DOHH2 (cell line): ENCODE data around the gene FAM131C.
"Not testable (repeated sequence)": the region's sequence is repeated elsewhere in the genome, so short reads cannot be mapped to it uniquely, and the experiment has no call there.

Source experiments
- H3F3A ChIP-seq: fragments of 200-600 bp; sonication (generic), shearing (Covaris generic); 2 replicates; pipeline ENCODE4 v1.6.0; 2016; ENCODE audit warnings: antibody characterized with exemption, mild to moderate bottlenecking; ENCODE audit not compliant: control insufficient read depth, insufficient read depth
- H3K27ac ChIP-seq: fragments of 200-600 bp; sonication (generic); 2 replicates; pipeline ENCODE4 v1.5.1; 2014; ENCODE audit warnings: low read depth, mild to moderate bottlenecking, low read length, moderate library complexity
- H3K27me3 ChIP-seq: fragments of 200-600 bp; sonication (generic); 2 replicates; pipeline ENCODE4 v1.6.1; 2014; ENCODE audit warnings: mild to moderate bottlenecking, low read length, mixed read lengths; ENCODE audit not compliant: control insufficient read depth
- H3K36me3 ChIP-seq: fragments of 200-600 bp; sonication (generic); 2 replicates; pipeline ENCODE4 v1.6.1; 2014; ENCODE audit warnings: mild to moderate bottlenecking, low read length, moderate library complexity, mixed read lengths; ENCODE audit not compliant: control insufficient read depth
- H3K4me1 ChIP-seq: fragments of 200-600 bp; sonication (generic); 2 replicates; pipeline ENCODE4 v1.6.1; 2014; ENCODE audit warnings: mild to moderate bottlenecking, low read length, mixed read lengths; ENCODE audit not compliant: control insufficient read depth
- H3K4me2 ChIP-seq: fragments of 200-600 bp; sonication (generic); 2 replicates; pipeline ENCODE4 v1.6.0; 2014; ENCODE audit warnings: mild to moderate bottlenecking, low read length, moderate library complexity
- H3K4me3 ChIP-seq: fragments of 200-600 bp; sonication (generic); 2 replicates; pipeline ENCODE4 v1.5.1; 2014; ENCODE audit warnings: mild to moderate bottlenecking, low read length, mixed read lengths
- H3K79me2 ChIP-seq: fragments of 200-600 bp; sonication (generic); 2 replicates; pipeline ENCODE4 v1.6.1; 2014; ENCODE audit warnings: mild to moderate bottlenecking, low read length, mixed read lengths; ENCODE audit not compliant: control insufficient read depth
- H3K9me2 ChIP-seq: fragments of 200-600 bp; sonication (generic); replicated peaks from 2 replicates; pipeline ENCODE4 v1.6.1; 2014; ENCODE audit warnings: mild to moderate bottlenecking, low read length, mixed read lengths; ENCODE audit not compliant: control insufficient read depth
- H3K9me3 ChIP-seq: fragments of 200-600 bp; sonication (generic); 2 replicates; pipeline ENCODE4 v1.6.1; 2014; ENCODE audit warnings: antibody characterized with exemption, low read length, mixed read lengths; ENCODE audit not compliant: control insufficient read depth, insufficient read depth
- H4K20me1 ChIP-seq: fragments of 200-600 bp; sonication (generic); 2 replicates; pipeline ENCODE4 v1.6.0; 2014; ENCODE audit warnings: low read depth, mild to moderate bottlenecking, antibody characterized with exemption, low read length, moderate library complexity; ENCODE audit not compliant: control insufficient read depth, insufficient read depth
- EZH2phosphoT487 ChIP-seq: fragments of 200-600 bp; sonication (generic); IDR thresholded peaks from 2 replicates; pipeline ENCODE4 v1.6.1; 2017; ENCODE audit warnings: borderline replicate concordance, mild to moderate bottlenecking, antibody characterized with exemption, low read length, moderate library complexity, mixed read lengths
- TF ChIP-seq, protein P1 (sequence below): fragments of 200-600 bp; sonication (generic); IDR thresholded peaks from one replicate; pipeline ENCODE4 v1.5.1; 2014; ENCODE audit warnings: antibody characterized with exemption, mild to moderate bottlenecking, low read depth, low read length; ENCODE audit not compliant: poor library complexity, severe bottlenecking

FAM131C gene

GRCh38 chr1:16063921-16064320 is 9.5 kb downstream of the FAM131C start:
- Histone ChIP-seq H3K4me3 (no peak overlapping the region), H3K4me2 (no peak overlapping the region), H3K36me3 (no peaks in the 10 kb centered on the region), H3K9me3 (no peaks in the 10 kb centered on the region), H3K79me2 (no peaks in the 10 kb centered on the region), H3K27me3 (peaks cover 9% of the 10 kb centered on the region), H3K27ac (no peak overlapping the region), H3K9me2 (no peaks in the 10 kb centered on the region), H4K20me1 (no peaks in the 10 kb centered on the region), H3K4me1 (no peaks in the 10 kb centered on the region), H3F3A (no peaks in the 10 kb centered on the region)
- TF ChIP-seq, protein P1, sequence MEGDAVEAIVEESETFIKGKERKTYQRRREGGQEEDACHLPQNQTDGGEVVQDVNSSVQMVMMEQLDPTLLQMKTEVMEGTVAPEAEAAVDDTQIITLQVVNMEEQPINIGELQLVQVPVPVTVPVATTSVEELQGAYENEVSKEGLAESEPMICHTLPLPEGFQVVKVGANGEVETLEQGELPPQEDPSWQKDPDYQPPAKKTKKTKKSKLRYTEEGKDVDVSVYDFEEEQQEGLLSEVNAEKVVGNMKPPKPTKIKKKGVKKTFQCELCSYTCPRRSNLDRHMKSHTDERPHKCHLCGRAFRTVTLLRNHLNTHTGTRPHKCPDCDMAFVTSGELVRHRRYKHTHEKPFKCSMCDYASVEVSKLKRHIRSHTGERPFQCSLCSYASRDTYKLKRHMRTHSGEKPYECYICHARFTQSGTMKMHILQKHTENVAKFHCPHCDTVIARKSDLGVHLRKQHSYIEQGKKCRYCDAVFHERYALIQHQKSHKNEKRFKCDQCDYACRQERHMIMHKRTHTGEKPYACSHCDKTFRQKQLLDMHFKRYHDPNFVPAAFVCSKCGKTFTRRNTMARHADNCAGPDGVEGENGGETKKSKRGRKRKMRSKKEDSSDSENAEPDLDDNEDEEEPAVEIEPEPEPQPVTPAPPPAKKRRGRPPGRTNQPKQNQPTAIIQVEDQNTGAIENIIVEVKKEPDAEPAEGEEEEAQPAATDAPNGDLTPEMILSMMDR: no peak
- no peak for TF ChIP-seq EZH2phosphoT487

GRCh38 chr1:16063226-16063829 is 10.1 kb downstream of the FAM131C start:
- Histone ChIP-seq H3F3A (no peaks in the 10 kb centered on the region), H3K27ac (no peak overlapping the region), H3K9me2 (no peaks in the 10 kb centered on the region), H3K4me2 (no peak overlapping the region), H4K20me1 (no peaks in the 10 kb centered on the region), H3K36me3 (no peaks in the 10 kb centered on the region), H3K4me1 (no peaks in the 10 kb centered on the region), H3K4me3 (no peak overlapping the region), H3K27me3 (peaks cover 7% of the 10 kb centered on the region), H3K79me2 (no peaks in the 10 kb centered on the region), H3K9me3 (no peaks in the 10 kb centered on the region)
- TF ChIP-seq EZH2phosphoT487: no peak
- TF ChIP-seq, protein P1: no peak

- H3K4me1 ChIP-seq, H3K27me3 ChIP-seq, H3K9me3 ChIP-seq, H3K36me3 ChIP-seq, H3K79me2 ChIP-seq, H3K27ac ChIP-seq, H3K9me2 ChIP-seq, H3K4me3 ChIP-seq, H3K4me2 ChIP-seq, H3F3A ChIP-seq, H4K20me1 ChIP-seq: not testable (repeated sequence)
These were observed 10.8 kb downstream of the FAM131C start for GRCh38 chr1:16062687-16063075.

DNA sequence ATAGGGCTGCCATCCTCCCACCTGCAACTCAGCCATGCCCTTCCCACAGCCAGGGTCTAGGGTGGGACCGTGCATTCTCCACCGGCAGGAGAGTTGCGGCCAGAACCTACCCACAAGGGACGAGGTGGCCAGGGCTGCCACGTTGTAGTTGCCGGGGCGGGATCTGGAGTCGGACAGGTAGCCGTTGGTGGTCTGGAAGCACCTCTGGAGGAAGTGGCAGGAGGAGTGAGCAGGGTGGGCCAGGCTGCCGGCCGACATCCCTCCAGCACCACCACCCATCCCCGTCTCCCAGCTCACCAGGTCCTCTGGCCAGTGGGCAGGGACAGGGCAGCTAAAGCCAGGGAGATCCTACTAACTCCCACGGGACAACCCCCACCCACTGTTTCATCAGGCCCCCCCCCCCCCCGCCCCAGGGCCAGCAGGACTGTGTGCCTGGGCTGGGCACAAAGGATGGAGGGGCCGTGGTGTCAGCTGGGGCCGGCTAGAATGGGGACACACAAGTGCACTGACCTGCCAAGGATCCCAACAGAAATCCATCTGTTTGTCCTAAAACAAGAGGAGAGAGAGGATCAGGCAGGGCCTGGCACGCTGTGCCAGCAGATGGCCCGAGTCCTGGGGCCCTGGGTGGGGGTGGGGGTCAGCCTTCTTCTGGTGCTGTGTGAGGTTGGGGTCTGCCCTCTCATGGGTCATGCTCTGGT is 11.3 kb downstream of the FAM131C start:
- H3K9me2 ChIP-seq, H3K4me3 ChIP-seq, H3F3A ChIP-seq, H3K9me3 ChIP-seq, H3K79me2 ChIP-seq, H3K36me3 ChIP-seq, H3K27ac ChIP-seq, H3K4me2 ChIP-seq, H3K27me3 ChIP-seq, H4K20me1 ChIP-seq, H3K4me1 ChIP-seq: not testable (repeated sequence)
